Measurements from ENCODE around the gene ESX1. TPM values are rescaled to one million over a fixed set of nuclear protein-coding genes. Genes with fewer than 3 reads are reported as not detected.
"Not testable (repeated sequence)": the region's sequence is repeated elsewhere in the genome, so short reads cannot be mapped to it uniquely, and the experiment has no call there.

ESX1 gene
- total and polyA plus RNA-seq, 12 donors: not detected

GRCh38 chrX:104253567-104254441 is 929 bp downstream of the ESX1 start:
- intact Hi-C loops (cut with DNase I): no loop called here
- no peaks in the 10 kb centered on the region for H3K36me3 ChIP-seq (replicated peaks in 1 of 2)
- no peak overlapping the region for H3K27ac ChIP-seq
- WGBS, 4 donors: 4 to 39% (median 22%) methylated on average over 27 to 65 of the region's 65 CpGs
- no peaks in the 10 kb centered on the region for H3K4me1 ChIP-seq (replicated peaks in 1 of 2)
- H3K27me3 ChIP-seq: peaks cover 71% of the 10 kb centered on the region
- no peak for DNase-seq
- H3K4me3 ChIP-seq: no peak overlapping the region
- H3K9me3 ChIP-seq (replicated peaks in 1 of 3): no peaks in the 10 kb centered on the region
- TF ChIP-seq CTCF (IDR thresholded peaks at IDR 0.05): no peak

GRCh38 chrX:104250470-104250869 is 4.3 kb downstream of the ESX1 start:
- TF ChIP-seq CTCF (IDR thresholded peaks at IDR 0.05): no peak
- intact Hi-C loops (cut with DNase I): no loop called here
- Histone ChIP-seq H3K27ac (no peak overlapping the region), H3K9me3 (replicated peaks in 1 of 3) (no peaks in the 10 kb centered on the region), H3K4me1 (replicated peaks in 1 of 2) (no peaks in the 10 kb centered on the region), H3K36me3 (replicated peaks in 1 of 2) (no peaks in the 10 kb centered on the region), H3K27me3 (peaks cover 58% of the 10 kb centered on the region), H3K4me3 (no peak overlapping the region)
- WGBS, 4 donors: 87 to 100% (median 90%) methylated on average over 2 to 17 of the region's 17 CpGs
- DNase-seq: no peak

- H3K9me3 ChIP-seq (replicated peaks in 1 of 3); DNase-seq; H3K4me3 ChIP-seq; H3K27ac ChIP-seq; H3K36me3 ChIP-seq (replicated peaks in 1 of 2); intact Hi-C loops (cut with DNase I); H3K4me1 ChIP-seq (replicated peaks in 1 of 2): not testable (repeated sequence)
- WGBS, 4 donors: 84 to 91% (median 86%) methylated on average over 10 of the region's 10 CpGs
- H3K27me3 ChIP-seq: peaks cover 19% of the 10 kb centered on the region
These were observed 24.7 kb downstream of the ESX1 start for GRCh38 chrX:104230060-104230459.

DNA sequence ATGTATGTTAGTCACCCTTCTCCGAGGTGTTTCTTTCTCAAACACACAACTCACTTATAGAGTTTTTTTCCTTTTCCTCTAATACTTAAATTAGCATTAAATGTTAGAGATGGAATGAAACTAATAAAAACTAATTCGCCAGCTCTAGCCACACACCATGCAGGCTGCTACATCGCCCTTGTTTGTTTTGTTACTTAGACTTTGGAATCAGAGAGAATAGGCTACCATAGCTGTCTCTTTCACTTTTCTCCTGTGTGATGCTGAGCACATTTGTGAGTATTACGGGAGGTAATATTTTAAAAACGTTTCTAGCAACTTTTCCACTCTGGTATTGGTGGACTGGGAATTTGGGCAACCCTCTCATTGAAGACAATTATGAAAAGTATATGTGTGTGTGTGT is 43.5 kb downstream of the ESX1 start:
- Histone ChIP-seq H3K36me3 (replicated peaks in 1 of 2) (no peaks in the 10 kb centered on the region), H3K27me3 (peaks cover 6% of the 10 kb centered on the region), H3K4me3 (no peak overlapping the region), H3K4me1 (replicated peaks in 1 of 2) (no peaks in the 10 kb centered on the region), H3K9me3 (replicated peaks in 1 of 3) (no peaks in the 10 kb centered on the region), H3K27ac (no peak overlapping the region)
- 60 to 79% (median 64%) methylated on average over 5 of the region's 5 CpGs for WGBS, 4 donors
- TF ChIP-seq POLR2A (IDR thresholded peaks at IDR 0.05) (no peak), CTCF (IDR thresholded peaks at IDR 0.05) (no peak)
- DNase-seq: no peak
- intact Hi-C loops (cut with DNase I): no loop called here

- H3K36me3 ChIP-seq (replicated peaks in 1 of 2): no peaks in the 10 kb centered on the region
- H3K9me3 ChIP-seq (replicated peaks in 1 of 3): no peaks in the 10 kb centered on the region
- H3K27ac ChIP-seq: no peak overlapping the region
- WGBS, 4 donors: 70 to 92% (median 80%) methylated on average over 3 to 5 of the region's 5 CpGs
- no peaks in the 10 kb centered on the region for H3K4me1 ChIP-seq (replicated peaks in 1 of 2)
- no peak for TF ChIP-seq POLR2A (IDR thresholded peaks at IDR 0.05)
- TF ChIP-seq CTCF (IDR thresholded peaks at IDR 0.05): no peak
- no peak for DNase-seq
- intact Hi-C loops (cut with DNase I): no loop called here
- no peak overlapping the region for H3K4me3 ChIP-seq
- peaks cover 13% of the 10 kb centered on the region for H3K27me3 ChIP-seq
These were observed 49.2 kb downstream of the ESX1 start for GRCh38 chrX:104205548-104205947.
